Activated CD8-positive, alpha-beta memory T cell treated with anti-CD3 and anti-CD28 coated beads, Interleukin-2, amount 50 U/mL, for 24 hours (primary cell): ENCODE results near the gene PLGLB1.
"Not testable (repeated sequence)": the region's sequence is repeated elsewhere in the genome, so short reads cannot be mapped to it uniquely, and the experiment has no call there.

Source experiments
- DNase-seq: peaks from one replicate; pipeline ENCODE4 v3.0.0-alpha.2; 2020; ENCODE audit errors: extremely low read depth

The PLGLB1 gene

GRCh38 chr2:87021744-87022143 is at the start of gene PLGLB1:
Gene PLGLB1, minus strand, starts transcription at chr2:87021844. Its CDS starts 61 bp downstream, at chr2:87021783.
- not testable (repeated sequence) for DNase-seq

DNA sequence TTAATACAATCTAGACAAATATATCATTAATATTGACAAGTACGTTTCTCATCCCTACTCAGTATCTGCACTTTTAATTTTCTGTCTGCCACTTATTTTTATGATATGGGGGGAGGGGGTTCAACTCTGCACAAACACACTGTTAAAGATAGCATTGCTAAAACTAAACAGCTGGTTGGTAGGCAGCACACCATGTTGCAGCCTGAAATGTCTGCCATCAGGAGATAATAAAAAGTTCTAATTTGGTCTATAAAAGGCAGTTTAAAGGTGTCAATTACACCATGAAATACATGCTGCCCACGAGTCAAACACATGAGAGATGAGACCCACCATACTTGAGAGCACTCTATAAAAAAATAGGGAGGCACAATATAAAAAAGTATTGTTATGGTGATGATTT is 42.7 kb upstream of the PLGLB1 start:
- not testable (repeated sequence) for DNase-seq

DNA sequence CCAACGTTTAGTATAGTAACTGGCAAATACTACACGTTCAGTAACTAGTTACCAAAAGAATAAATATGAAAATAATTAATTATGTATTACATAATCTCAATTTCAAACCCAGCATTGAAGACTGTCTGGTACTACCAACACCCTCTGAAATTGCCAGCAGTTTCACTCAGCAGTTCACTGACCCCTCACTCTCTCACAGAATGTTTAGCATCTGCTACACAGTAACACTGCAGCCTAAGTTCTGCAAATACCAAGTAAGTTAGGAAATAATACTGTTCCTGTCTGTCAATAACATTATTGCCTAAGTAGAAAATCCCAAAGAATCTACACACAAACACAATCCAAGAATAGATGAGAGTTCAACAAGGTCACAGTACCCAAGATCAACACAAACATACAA is 41.8 kb upstream of the PLGLB1 start:
- DNase-seq, result not testable (repeated sequence)

- not testable (repeated sequence) for DNase-seq
Observed at GRCh38 chr2:87061519-87061918, 39.9 kb upstream of the PLGLB1 start.

DNA sequence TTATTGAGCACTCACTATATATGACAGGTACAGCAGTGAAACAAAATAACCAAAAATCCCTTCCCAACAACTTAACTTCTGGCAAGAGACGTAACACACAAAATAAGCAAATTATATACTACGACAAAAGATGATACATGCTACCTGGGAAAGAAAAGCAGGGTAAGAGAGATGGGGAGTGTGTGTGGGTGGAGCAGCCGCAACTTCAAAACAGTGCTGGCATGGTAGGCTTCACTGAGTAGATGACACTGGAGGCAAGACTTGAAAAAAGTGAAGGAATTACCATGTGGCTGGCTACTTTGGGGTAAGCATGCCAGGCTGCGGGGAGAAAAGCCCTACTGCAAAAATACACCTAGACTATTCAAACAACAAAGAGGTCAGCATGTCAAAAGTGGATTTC is 36.0 kb upstream of the PLGLB1 start:
- DNase-seq, result not testable (repeated sequence)

GRCh38 chr2:87056843-87057242 is 35.2 kb upstream of the PLGLB1 start:
- DNase-seq, result not testable (repeated sequence)

DNA sequence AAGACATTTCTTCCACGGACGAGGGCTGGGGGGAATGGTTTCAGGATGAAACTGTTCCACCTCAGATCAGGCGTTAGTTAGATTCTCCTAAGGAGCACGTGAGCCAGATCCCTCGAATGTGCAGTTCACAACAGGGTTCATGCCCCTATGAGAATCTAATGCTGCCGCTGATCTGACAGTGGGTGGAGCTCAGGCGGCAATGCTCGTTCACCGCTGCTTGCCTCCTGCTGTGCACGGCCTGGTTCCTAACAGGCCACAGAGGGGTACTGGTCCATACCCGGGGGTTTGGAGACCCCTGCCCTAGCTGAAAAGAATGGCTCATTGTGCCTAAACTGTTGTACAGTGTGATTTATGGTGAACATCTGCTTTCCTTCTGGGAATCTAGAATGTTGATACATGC is 34.8 kb upstream of the PLGLB1 start:
- DNase-seq, result not testable (repeated sequence)

DNA sequence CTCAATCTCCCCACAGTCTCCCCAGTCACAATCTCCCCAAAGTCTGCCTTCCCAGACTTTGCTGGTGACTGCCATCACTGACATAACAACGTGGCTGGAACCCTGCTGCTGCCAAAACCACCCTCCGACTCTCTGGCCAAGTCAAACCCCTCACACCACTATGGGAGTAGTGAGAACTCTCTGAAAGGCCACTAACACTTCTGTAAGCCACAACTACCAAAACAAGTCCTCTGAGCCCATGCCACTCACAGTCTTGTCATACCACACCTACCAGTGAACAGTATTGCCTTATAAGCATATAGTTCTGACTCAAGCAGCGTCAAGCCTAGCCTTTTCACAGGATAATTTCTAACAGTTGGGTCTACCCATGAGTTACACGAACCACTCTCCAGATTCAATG is 32.7 kb upstream of the PLGLB1 start:
- not testable (repeated sequence) for DNase-seq

DNA sequence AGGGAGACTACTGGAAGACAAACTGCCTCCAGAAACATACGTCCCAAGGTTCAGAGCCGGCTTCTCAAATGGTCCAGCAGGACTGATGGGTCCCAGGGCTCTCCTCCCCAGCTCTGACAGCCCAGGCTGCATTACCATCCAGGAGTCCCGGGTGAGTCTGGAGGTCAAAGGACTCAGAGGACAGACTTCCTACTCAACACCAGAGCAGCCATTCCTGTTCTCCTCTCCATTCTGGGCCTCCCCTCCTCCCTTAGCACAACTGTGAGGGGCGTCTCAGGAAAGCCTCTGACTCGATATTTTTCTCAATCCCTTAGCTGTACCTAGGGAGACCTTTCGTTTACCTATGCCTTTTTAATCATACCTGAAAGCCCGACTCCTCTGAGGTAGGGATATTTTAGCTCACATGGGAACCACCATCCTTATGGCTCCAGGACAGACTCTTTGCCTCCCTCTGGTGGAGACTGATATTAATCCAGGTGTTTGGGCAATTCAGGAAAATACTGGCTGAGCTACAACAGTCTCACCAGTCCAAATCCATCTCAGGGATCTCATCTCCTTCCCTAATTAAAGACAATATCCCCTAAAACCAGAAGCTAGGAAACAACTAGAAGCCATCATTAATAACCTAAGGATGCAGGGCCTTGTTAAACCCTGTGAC is 19.8 kb upstream of the PLGLB1 start:
- not testable (repeated sequence) for DNase-seq

DNA sequence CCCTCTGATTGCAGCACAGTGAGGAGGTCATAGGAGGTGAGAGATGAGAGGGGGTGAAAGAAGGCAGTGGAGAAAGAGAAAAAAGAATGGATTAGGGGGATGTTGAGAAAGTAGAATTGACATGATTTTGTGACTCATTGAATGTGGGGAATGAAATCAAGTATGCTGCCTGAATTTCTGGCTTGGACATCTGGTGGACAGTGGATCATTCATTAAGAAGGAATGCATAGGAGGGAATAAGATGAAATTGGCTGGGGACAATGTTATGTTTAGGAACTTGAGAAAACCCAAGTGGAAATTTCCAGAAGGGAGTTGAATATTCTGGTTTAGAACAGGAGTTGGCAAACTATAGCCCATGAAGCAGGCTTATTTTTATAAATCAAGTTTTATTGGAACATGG is 7.0 kb upstream of the PLGLB1 start:
- not testable (repeated sequence) for DNase-seq

DNA sequence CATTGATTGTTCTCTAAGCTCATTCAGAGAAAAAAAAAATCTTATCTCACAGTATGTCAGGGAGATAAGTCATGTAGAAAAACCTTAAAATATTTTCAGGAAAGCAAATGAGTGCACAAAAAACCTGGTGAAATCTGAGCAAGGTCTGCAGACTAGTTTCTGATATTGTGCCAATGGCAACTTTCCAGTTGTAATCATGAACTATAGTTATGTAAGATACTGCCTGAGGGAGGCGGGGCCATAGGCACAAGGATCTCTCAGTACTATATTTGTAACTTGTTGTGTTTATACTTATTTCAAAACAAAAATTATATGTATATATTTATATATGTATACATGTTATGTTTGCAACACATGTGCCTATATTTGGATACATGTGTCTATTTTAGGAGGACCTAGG is 5.2 kb upstream of the PLGLB1 start:
- DNase-seq, result not testable (repeated sequence)

DNA sequence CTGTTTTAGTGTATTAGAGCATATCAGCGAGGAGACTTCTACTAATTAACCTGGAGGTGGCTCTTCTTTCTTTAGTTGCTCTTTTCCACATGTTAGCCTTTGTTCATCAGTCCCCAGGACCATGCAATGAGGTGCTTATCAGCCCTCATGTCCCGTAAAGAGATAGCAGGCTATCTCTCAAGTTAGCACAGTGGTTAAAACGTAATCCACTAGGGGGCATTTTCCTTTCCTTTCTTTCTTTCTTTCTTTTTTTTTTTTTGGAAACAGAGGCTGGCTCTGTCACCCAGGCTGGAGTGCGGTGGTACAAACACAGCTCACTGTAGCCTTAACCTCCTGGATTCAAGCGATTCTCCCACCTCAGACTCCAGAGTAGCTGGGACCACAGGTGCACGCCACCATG is 4.3 kb upstream of the PLGLB1 start:
- not testable (repeated sequence) for DNase-seq

- DNase-seq, result not testable (repeated sequence)
Observed at GRCh38 chr2:87023988-87024615, 2.5 kb upstream of the PLGLB1 start.

DNA sequence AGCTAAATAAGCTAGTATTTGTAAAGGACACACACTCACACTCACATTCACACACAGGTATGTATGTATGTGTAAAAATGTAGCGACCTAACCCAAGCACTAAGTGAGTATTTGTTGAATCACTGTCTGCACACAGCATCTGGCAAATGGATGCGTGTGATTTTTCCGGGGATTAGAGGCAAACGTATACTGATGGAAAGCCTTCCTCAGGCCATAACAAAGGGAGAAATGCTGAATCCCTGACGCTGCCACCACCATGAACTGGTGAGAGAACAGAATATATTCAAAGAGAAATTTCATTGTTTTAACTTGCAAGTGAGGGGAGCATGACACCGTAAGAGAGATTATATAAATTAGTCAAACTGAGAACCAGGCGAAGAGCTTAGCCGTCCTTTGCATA is 601 bp downstream of the PLGLB1 start:
- DNase-seq, result not testable (repeated sequence)

DNA sequence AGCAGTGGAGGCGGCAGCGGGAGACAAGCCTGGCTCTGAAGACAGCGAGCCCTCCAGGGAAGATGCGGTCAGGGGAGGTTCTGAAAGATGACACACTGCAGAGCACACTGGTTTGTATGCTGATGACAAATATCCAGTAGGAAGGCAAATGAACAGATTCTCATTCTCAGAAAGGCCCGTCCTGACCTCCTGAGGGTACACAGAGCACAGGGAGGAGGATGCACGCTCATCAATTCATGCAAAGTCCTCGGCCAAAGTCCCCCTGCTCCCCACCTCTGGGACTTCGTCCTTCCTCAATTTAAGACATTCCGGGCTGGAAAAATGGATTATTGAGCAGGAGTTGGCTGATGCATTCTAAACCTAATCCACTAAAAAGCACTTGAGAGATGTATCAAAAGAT is 2.6 kb downstream of the PLGLB1 start:
- DNase-seq, result not testable (repeated sequence)

GRCh38 chr2:87014489-87015169 is 7.0 kb downstream of the PLGLB1 start:
- not testable (repeated sequence) for DNase-seq

DNA sequence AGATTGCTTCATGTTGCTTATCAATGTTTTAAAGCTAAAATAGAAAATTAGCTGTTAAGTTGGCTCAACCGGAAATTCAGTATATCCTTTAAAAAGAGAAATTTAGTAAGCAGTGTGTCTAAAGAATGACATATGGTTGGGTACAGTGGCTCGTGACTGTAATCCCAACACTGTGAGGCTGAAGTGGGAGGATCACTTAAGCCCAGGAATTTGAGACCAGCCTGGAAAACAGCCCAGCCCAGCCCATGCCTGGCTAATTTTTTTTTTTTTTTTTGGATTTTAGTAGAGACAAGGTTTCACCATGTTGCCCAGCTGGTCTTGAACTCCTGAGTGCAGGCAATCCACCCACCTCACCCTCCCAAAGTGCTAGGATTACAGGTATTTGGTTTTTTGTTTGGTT is 17.2 kb downstream of the PLGLB1 start:
- DNase-seq, result not testable (repeated sequence)
